H1 (cell line): ENCODE measurements around the gene PXMP4. TPM values are rescaled to one million over a fixed set of nuclear protein-coding genes. Genes with fewer than 3 reads are reported as not detected.

Experiments used
- CTCF ChIA-PET: fragments of 300-600 bp; sonication (Branson Sonifier 250); formaldehyde crosslinking; loops from one replicate; lab custom pipeline; 2021; ENCODE audit not compliant: partially characterized antibody; lab: Charles Lee
- POLR2A ChIA-PET: fragments of 300-600 bp; sonication (Branson Sonifier 250); formaldehyde crosslinking; loops from one replicate; lab custom pipeline; 2021; ENCODE audit warnings: inconsistent platforms; ENCODE audit not compliant: partially characterized antibody; lab: Charles Lee
- DNase-seq, 2 experiments: peaks; one replicate each; pipeline versions ENCODE4 v3.0.0 to v3.0.0-alpha.2; 2010 to 2022; ENCODE audit warnings: low spot score in 2 of 2, low read depth in 1 of 2, mixed read lengths in 1 of 2
- FAIRE-seq: peaks from 2 replicates; lab custom pipeline; 2011; peaks lifted over from hg19 to GRCh38; lab: Jason Lieb, UNC
- H2AFZ ChIP-seq: 2 replicates; pipeline ENCODE4 v1.8.1; 2012; ENCODE audit warnings: low read length, inconsistent platforms
- H2AK5ac ChIP-seq: 2 replicates; pipeline ENCODE4 v1.6.1; 2013; ENCODE audit warnings: low read depth, low read length
- H2BK120ac ChIP-seq: replicated peaks from 2 replicates; pipeline ENCODE3; 2013; ENCODE audit warnings: low read depth, low read length, inconsistent platforms
- H2BK12ac ChIP-seq: 2 replicates; pipeline ENCODE4 v1.6.1; 2013; ENCODE audit warnings: low read depth, low read length
- H2BK15ac ChIP-seq: 2 replicates; pipeline ENCODE4 v1.6.1; 2013; ENCODE audit warnings: low read length
- H2BK20ac ChIP-seq: 2 replicates; pipeline ENCODE4 v1.6.1; 2013; ENCODE audit warnings: low read length
- H2BK5ac ChIP-seq: 2 replicates; pipeline ENCODE4 v1.6.1; 2013; ENCODE audit warnings: low read depth, low read length
- H3K14ac ChIP-seq: 2 replicates; pipeline ENCODE4 v1.6.1; 2013; ENCODE audit warnings: inconsistent platforms; ENCODE audit not compliant: insufficient read length
- H3K18ac ChIP-seq: 2 replicates; pipeline ENCODE4 v1.6.1; 2013; ENCODE audit warnings: low read length; ENCODE audit errors: extremely low read depth
- H3K23ac ChIP-seq: 2 replicates; pipeline ENCODE4 v1.6.1; 2013; ENCODE audit warnings: inconsistent platforms; ENCODE audit not compliant: insufficient read length
- H3K23me2 ChIP-seq: 2 replicates; pipeline ENCODE4 v1.6.1; 2013; ENCODE audit warnings: low read depth, low read length
- H3K27ac ChIP-seq: 2 replicates; pipeline ENCODE4 v1.6.1; 2011; ENCODE audit warnings: low read depth, low read length, inconsistent platforms
- H3K27me3 ChIP-seq, 4 experiments: replicated peaks in 1 of 4; 1 replicate in 1 of 4; 2 replicates in 3 of 4; pipeline versions ENCODE4 v1.6.1 to v1.8.1; 2011 to 2013; ENCODE audit warnings: low read length in 3 of 4, mild to moderate bottlenecking in 3 of 4, inconsistent platforms in 2 of 4, mixed read lengths in 2 of 4, moderate library complexity in 1 of 4; ENCODE audit not compliant: control insufficient read depth in 3 of 4, insufficient read depth in 3 of 4; ENCODE audit errors: extremely low read depth in 1 of 4
- H3K36me3 ChIP-seq, 4 experiments: 2 replicates each; pipeline versions ENCODE4 v1.6.1 to v1.8.1; 2011 to 2013; ENCODE audit warnings: mild to moderate bottlenecking in 4 of 4, low read length in 3 of 4, moderate library complexity in 2 of 4, control low read depth in 1 of 4, inconsistent platforms in 1 of 4; ENCODE audit not compliant: insufficient read depth in 4 of 4, control insufficient read depth in 2 of 4
- H3K4ac ChIP-seq: replicated peaks from 2 replicates; pipeline ENCODE3; 2013; ENCODE audit warnings: low read length, low read depth, mixed read lengths, inconsistent platforms; ENCODE audit not compliant: insufficient read length
- H3K4me1 ChIP-seq, 4 experiments: replicated peaks in 1 of 4; 1 replicate in 1 of 4; 2 replicates in 3 of 4; pipeline versions ENCODE4 v1.6.1 to v1.8.1; 2011 to 2013; ENCODE audit warnings: low read length in 3 of 4, inconsistent platforms in 2 of 4, mixed read lengths in 1 of 4; ENCODE audit not compliant: insufficient read depth in 4 of 4, control insufficient read depth in 3 of 4
- H3K4me2 ChIP-seq, 2 experiments: 2 replicates each; pipeline versions ENCODE4 v1.6.1 to v1.8.1; 2011 to 2013; ENCODE audit warnings: low read depth in 2 of 2, low read length in 2 of 2, control low read depth in 1 of 2, inconsistent platforms in 1 of 2, mild to moderate bottlenecking in 1 of 2; ENCODE audit not compliant: insufficient read depth in 1 of 2
- H3K4me3 ChIP-seq, 4 experiments: fragments of 200-600, 300-600 bp in 1 of 4; sonication (generic), shearing (Covaris generic), sonication (Bioruptor Twin) in 1 of 4; 2 replicates each; pipeline versions ENCODE4 v1.5.1 to v1.8.1; 2011 to 2016; ENCODE audit warnings: low read length in 4 of 4, low read depth in 3 of 4, control low read depth in 2 of 4, inconsistent platforms in 2 of 4, mild to moderate bottlenecking in 2 of 4, mixed read lengths in 1 of 4, moderate library complexity in 1 of 4; ENCODE audit not compliant: insufficient read depth in 2 of 4; ENCODE audit errors: extremely low read depth in 1 of 4
- H3K56ac ChIP-seq: replicated peaks from 2 replicates; pipeline ENCODE3; 2013; ENCODE audit warnings: low read depth, mild to moderate bottlenecking, mixed read lengths, low read length, inconsistent platforms; ENCODE audit not compliant: insufficient read length
- H3K79me1 ChIP-seq: 2 replicates; pipeline ENCODE4 v1.6.1; 2013; ENCODE audit warnings: low read depth, low read length, control low read depth
- H3K79me2 ChIP-seq, 2 experiments: 2 replicates each; pipeline versions ENCODE4 v1.6.1 to v1.8.1; 2012 to 2013; ENCODE audit warnings: low read length in 2 of 2, mild to moderate bottlenecking in 2 of 2, inconsistent platforms in 1 of 2; ENCODE audit not compliant: insufficient read depth in 2 of 2, control insufficient read depth in 1 of 2
- H3K9ac ChIP-seq, 4 experiments: replicated peaks in 1 of 4; 1 replicate in 1 of 4; 2 replicates in 3 of 4; pipeline versions ENCODE4 v1.6.1 to v1.8.1; 2011 to 2013; ENCODE audit warnings: low read depth in 3 of 4, low read length in 3 of 4, control low read depth in 2 of 4, mild to moderate bottlenecking in 2 of 4, moderate library complexity in 2 of 4, inconsistent platforms in 1 of 4; ENCODE audit errors: extremely low read depth in 1 of 4
- H3K9me3 ChIP-seq, 2 experiments: 2 replicates each; pipeline versions ENCODE4 v1.6.1 to v1.8.1; 2012 to 2013; ENCODE audit warnings: mild to moderate bottlenecking in 2 of 2, moderate library complexity in 2 of 2, control low read depth in 1 of 2, inconsistent platforms in 1 of 2, low read depth in 1 of 2, low read length in 1 of 2, mixed read lengths in 1 of 2; ENCODE audit not compliant: insufficient read depth in 2 of 2
- H4K20me1 ChIP-seq, 2 experiments: replicated peaks in 1 of 2; 2 replicates each; pipeline versions ENCODE3 to v1.8.1; 2011 to 2013; ENCODE audit warnings: inconsistent platforms in 2 of 2, low read length in 2 of 2, mild to moderate bottlenecking in 1 of 2; ENCODE audit not compliant: insufficient read depth in 2 of 2, control insufficient read depth in 1 of 2
- H4K5ac ChIP-seq: 2 replicates; pipeline ENCODE4 v1.6.1; 2013; ENCODE audit warnings: low read length, low read depth, mixed read lengths, inconsistent platforms; ENCODE audit not compliant: insufficient read length
- H4K8ac ChIP-seq: 2 replicates; pipeline ENCODE4 v1.8.0; 2013; ENCODE audit warnings: mild to moderate bottlenecking, moderate library complexity, low read length, inconsistent platforms; ENCODE audit not compliant: insufficient read depth; ENCODE audit errors: extremely low read depth
- H4K91ac ChIP-seq: replicated peaks from 2 replicates; pipeline ENCODE3; 2013; ENCODE audit warnings: low read length, mixed read lengths, inconsistent platforms; ENCODE audit not compliant: insufficient read length
- POLR2AphosphoS5 ChIP-seq: IDR thresholded peaks from 2 replicates; pipeline ENCODE4 v1.6.1; 2011; ENCODE audit warnings: low read depth, low read length
- RAD21 ChIP-seq, 2 experiments: IDR thresholded peaks in 1 of 2; conservative IDR thresholded peaks in 1 of 2; 2 replicates each; pipeline ENCODE4 v1.6.1; 2011; ENCODE audit warnings: low read depth in 2 of 2, low read length in 2 of 2, improper control_type of control experiment in 1 of 2, inconsistent platforms in 1 of 2, mild to moderate bottlenecking in 1 of 2, moderate library complexity in 1 of 2
- WGBS, 2 experiments: shearing (Covaris generic) in 1 of 2; methylation state at CpG; one replicate each; pipeline versions ENCODE4 v1.1.6 to v1.1.7; 2013 to 2015; ENCODE audit warnings: low lambda C conversion rate in 2 of 2, mixed read lengths in 2 of 2, inconsistent platforms in 1 of 2, low coverage in 1 of 2, missing lambda C conversion rate in 1 of 2; ENCODE audit not compliant: insufficient replicate concordance in 2 of 2, insufficient coverage in 1 of 2, insufficient read length in 1 of 2; ENCODE audit errors: extremely low coverage in 1 of 2, missing lambda C conversion rate in 1 of 2; 5-methylcytosine and 5-hydroxymethylcytosine counted together
- polyA plus RNA-seq, 7 experiments: library from polyadenylated mRNA; depleted of rRNA in 3 of 7; stranded (reverse) in 5 of 7; unstranded in 2 of 7; fragments of >200 nt in 5 of 7; fragments of 200-250 nt in 2 of 7; gene quantifications; 1 replicate in 5 of 7; 2 replicates in 1 of 7; 4 replicates in 1 of 7; pipeline versions ENCODE4 v1.2.1 to v1.2.3, GENCODE V29; 2011 to 2013; ENCODE audit warnings: missing spikeins in 2 of 7, mixed read lengths in 2 of 7
- total RNA-seq: library from RNA; stranded (reverse); fragmentation: NEBNext Ultra II Directional; extraction: Animal tissue kit (Norgen Biotek cat#: 25700); gene quantifications from 2 replicates; pipeline ENCODE4 v1.2.1, GENCODE V29; 2021

The PXMP4 gene
- total and polyA plus RNA-seq, 2 of the 8 experiments (the other 6 are each of a cell fraction or from before 2014, with no cell fraction given): 3.3 to 3.4 TPM

DNA sequence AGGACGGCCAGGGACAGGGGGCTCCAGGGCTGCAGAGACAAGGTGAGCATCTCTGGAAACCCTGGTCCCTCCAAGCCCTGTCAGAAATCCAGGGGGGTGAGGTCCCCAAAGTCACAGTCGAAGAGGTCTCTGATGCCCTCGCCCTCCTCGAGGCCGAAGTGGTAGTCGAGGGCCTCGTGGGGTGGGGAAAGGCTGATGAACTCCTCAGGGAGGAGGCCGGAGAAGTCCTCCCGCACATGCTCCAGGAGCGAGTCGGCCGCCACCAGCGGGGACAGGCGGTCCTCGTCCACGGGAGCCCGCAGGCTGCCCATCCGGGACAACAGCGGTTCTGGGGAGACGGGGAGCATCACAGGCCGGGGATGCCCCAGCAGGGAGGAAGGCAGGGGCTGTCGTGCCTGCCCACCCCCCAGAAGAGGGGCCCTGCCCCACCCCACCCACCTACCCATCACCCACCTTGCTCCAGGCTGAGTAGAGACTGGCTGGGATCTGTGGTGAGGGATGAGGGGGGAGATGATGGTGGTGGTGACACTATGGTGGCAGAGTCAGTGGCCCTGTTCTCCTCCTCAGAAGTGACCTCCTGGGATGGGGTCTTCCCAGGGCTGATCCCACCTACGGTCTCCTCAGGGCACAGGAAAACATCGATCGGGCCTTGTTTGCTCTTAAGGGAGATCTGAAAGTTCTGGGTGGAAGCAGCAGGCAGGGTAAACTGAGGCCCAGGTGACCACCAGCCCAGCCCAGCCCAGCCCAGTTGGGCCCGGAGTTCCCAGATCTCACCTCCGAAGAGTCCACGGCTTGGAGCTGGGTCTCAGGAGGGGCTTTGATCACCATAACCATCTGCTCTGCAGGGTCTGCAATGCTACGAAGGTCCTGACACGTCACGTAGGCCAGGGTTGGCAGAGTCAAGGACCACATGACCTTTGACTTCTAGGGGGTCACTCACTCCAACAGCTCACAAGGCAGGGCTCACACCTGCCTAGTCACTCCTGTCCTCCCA lies 43.2 kb downstream of the PXMP4 start:
- Histone ChIP-seq H2BK5ac (no peak overlapping the region), H2BK120ac (no peak overlapping the region), H3K18ac (no peak overlapping the region), H3K79me1 (peaks cover 5% of the 10 kb centered on the region), H2AK5ac (no peak overlapping the region), H3K4me2 (no peak overlapping the region), H3K56ac (no peak overlapping the region), H3K23ac (no peak overlapping the region), H4K20me1 (peaks cover 9 to 46% of the 10 kb centered on the region in 2 experiments), H2BK20ac (no peak overlapping the region), H3K9ac (no peak overlapping the region), H3K79me2 (peaks cover 0 to 14% of the 10 kb centered on the region in 2 experiments; a peak in 2 of 4 replicates), H3K4ac (no peak overlapping the region), H3K4me3 (no peak overlapping the region), H2BK12ac (no peak overlapping the region), H2AFZ (no peak overlapping the region), H3K27me3 (no peaks in the 10 kb centered on the region), H3K14ac (no peak overlapping the region), H3K36me3 (peaks cover 19 to 36% (median 32%) of the 10 kb centered on the region in 4 experiments; a peak in 6 of 8 replicates), H4K8ac (no peak overlapping the region), H3K23me2 (peaks cover 13% of the 10 kb centered on the region), H3K4me1 (peaks cover 0 to 22% (median 11%) of the 10 kb centered on the region in 4 experiments; a peak in 4 of 7 replicates), H3K27ac (no peak overlapping the region), H4K91ac (no peak overlapping the region), H2BK15ac (no peak overlapping the region), H4K5ac (no peak overlapping the region), H3K9me3 (no peaks in the 10 kb centered on the region)
- ChIA-PET CTCF (interaction anchor here (1.2 to 1.5 kb wide), 2 partner anchors 8 to 18 kb away, joined by 5 to 9 read pairs; no protein-coding TSS in a partner anchor), POLR2A (interaction anchor here (1.3 to 17.9 kb wide), 3 partner anchors 2 to 35 kb away, joined by 5 to 245 read pairs (median 245); partner anchors contain the start of genes ACTL10, C20orf144 and NECAB3)
- no peak for TF ChIP-seq RAD21 (IDR thresholded peaks at IDR 0.05 in 1 of 2, conservative IDR thresholded peaks at IDR 0.05 in 1 of 2; ENCODE audit: low read depth in 2 of 2, low read length in 2 of 2)
- peak; percentile 30; the same call in 1 of the 2 replicates for TF ChIP-seq POLR2AphosphoS5
- FAIRE-seq (no peak), DNase-seq (no peak)
- WGBS, 2 experiments: 91% methylated on average over 31 of the region's 31 CpGs; no CpG with 5 or more reads in 1 of the 2 experiments
